HT-29 (cell line): ENCODE results near the gene IER3. TPM values are rescaled to one million over a fixed set of nuclear protein-coding genes. Genes with fewer than 3 reads are reported as not detected.

Source experiments
- DNase-seq: peaks from one replicate; pipeline ENCODE4 v3.0.0-alpha.2; 2015; ENCODE audit warnings: low spot score
- small RNA-seq: library from RNA; depleted of rRNA; stranded (forward); fragments of <200 nt; gene quantifications from one replicate; pipeline ENCODE3, GENCODE V24; 2014
- total RNA-seq: library from RNA; depleted of rRNA; stranded (reverse); fragments of >200 nt; shearing (Covaris generic); gene quantifications from 2 replicates; pipeline ENCODE4 v1.2.3, GENCODE V29; 2014; rRNA removed

Gene IER3
- total RNA-seq, 1 experiment from 2014 or later, result 206 TPM

DNA sequence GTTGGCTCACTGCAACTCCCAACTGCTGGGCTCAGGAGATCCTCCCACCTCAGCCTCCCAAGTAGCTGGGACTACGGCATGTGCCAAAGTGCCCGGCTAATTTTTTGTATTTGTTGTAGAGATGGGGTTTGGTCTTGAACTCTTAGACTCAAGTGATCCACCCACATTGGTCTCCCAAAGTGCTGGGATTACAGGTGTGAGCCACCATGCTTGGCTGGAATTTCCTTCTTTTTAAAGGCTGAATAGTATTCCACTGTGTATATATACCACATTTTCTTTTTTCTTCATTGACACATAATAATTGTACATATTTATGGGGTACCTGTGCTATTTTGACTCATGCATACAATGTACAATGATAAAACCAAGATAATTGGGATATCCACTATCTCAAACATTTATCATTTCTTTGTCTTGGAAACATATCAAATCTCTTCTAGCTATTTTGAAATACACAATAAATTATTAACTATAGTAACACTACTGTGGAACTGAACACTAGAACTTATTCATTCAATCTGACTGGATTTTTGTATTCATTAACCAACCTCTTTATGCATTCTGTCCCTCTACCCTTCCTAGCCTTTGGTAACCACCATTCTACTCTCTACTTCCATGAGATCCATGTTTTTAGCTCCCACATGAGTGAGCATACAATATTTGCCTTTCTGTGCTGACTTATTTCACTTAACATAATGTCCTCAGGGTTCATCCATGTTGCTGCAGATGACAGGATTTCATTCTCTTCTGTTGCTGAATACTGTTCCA lies 35.1 kb downstream of the IER3 start:
- DNase-seq, result no peak

GRCh38 chr6:30707281-30707850 lies 37.0 kb downstream of the IER3 start:
- DNase-seq, result peak; percentile 42

- DNase-seq, result no peak
Measured at GRCh38 chr6:30705620-30706019, 38.7 kb downstream of the IER3 start.

DNA sequence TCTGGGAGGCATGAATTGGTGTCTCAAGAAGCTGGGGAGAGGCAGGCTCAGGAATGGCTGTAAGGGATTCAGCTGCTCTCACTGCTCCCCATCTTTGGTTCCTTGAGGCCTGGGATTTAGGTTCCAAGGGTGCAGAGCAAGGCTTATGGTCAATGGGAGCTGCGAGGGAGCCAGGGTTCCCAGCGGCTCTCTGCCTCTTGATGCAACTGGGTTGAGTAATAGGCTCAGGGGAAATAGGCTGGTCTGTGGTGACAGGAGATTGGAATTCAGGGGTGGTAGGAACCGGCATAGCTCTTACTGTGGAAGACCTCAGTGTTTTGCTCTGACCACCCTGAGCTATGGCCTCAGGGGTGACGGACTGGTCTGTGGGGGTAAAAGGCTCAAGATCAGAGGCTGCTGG lies 40.5 kb downstream of the IER3 start:
- no peak for DNase-seq

DNA sequence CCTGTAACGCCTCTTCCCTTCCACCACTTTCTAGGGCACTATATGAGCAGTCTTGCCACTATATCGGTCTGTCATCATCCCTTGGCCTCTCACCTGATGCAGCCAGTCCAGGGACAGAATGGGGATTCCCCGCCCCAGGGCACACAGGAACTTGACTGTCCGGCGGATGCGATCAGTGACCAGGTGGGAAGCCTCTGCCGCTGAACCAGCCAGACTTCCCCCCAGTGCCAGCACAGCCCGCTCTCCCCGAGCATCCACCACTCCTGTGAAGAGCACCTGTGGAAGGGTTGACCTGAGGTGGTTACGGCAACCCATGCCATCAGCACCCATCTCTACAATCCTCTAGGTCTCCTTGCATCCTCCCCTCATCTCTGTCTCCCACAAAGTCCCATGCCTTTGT lies 41.3 kb downstream of the IER3 start:
- no peak for DNase-seq

GRCh38 chr6:30700340-30700739 lies 44.0 kb downstream of the IER3 start:
- no peak for DNase-seq

DNA sequence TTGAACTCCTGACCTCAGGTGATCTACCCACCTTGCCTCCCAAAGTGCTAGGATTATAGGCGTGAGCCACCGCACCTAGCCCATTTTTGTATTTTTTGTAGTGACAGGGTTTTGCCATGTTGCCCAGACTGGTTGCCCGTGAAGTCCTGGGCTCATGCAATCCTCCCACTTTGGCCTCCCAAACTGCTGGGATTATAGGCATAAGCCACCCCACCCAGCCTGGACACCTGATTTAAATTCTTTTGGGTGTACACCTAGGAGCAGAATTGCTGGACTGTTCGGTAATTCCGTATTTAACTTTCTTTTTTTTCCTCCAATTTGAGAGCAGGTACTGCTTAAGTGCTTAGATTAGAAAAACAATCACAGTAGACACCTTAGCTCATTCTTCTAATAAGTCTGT lies 47.9 kb downstream of the IER3 start:
- DNase-seq, result no peak

Small RNA genes lying within 50 kb of the gene (small RNA-seq; reads per million reads assigned to genes)
- gene RF00019 (not detected), gene RN7SL353P (not detected)

Other genes starting within 250 kb of the IER3 start
- gene GNL1, start 188.1 kb downstream of the IER3 start, total RNA-seq, result 72.9 and 73.4 TPM in 2 replicates
- gene PRR3, start 187.3 kb downstream of the IER3 start, total RNA-seq, result 5.1 and 7.7 TPM in 2 replicates
- gene ABCF1, start 173.1 kb downstream of the IER3 start, total RNA-seq, result 57.3 and 73.4 TPM in 2 replicates
- 50.3 and 51.5 TPM in 2 replicates for gene PPP1R10, start 127.3 kb downstream of the IER3 start, total RNA-seq
- gene MRPS18B, start 126.7 kb downstream of the IER3 start, total RNA-seq, result 55.4 and 66.8 TPM in 2 replicates
- gene ATAT1, start 117.7 kb downstream of the IER3 start, total RNA-seq, result 8.3 and 9.2 TPM in 2 replicates
- 14.5 and 18.6 TPM in 2 replicates for gene C6orf136, start 97.4 kb downstream of the IER3 start, total RNA-seq
- 43.2 and 43.8 TPM in 2 replicates for gene DHX16, start 71.5 kb downstream of the IER3 start, total RNA-seq
- 12.1 and 13.2 TPM in 2 replicates for gene PPP1R18, start 57.9 kb downstream of the IER3 start, total RNA-seq
- gene NRM, start 53.6 kb downstream of the IER3 start, total RNA-seq, result 16.2 and 18.3 TPM in 2 replicates
- gene MDC1, start 27.3 kb downstream of the IER3 start, total RNA-seq, result 24.8 and 24.9 TPM in 2 replicates
- 935 and 959 TPM in 2 replicates for gene TUBB, start 24.2 kb downstream of the IER3 start, total RNA-seq
- gene FLOT1, start 1.9 kb downstream of the IER3 start, total RNA-seq, result 142 and 152 TPM in 2 replicates
- 131 and 158 TPM in 2 replicates for gene DDR1, start 140.0 kb upstream of the IER3 start, total RNA-seq
- gene GTF2H4, start 163.7 kb upstream of the IER3 start, total RNA-seq, result 18.9 and 20.2 TPM in 2 replicates
- 23.2 and 24.4 TPM in 2 replicates for gene VARS2, start 169.7 kb upstream of the IER3 start, total RNA-seq
- 4.7 and 8.0 TPM in 2 replicates for gene SFTA2, start 187.6 kb upstream of the IER3 start, total RNA-seq
- gene MUCL3, start 196.4 kb upstream of the IER3 start, total RNA-seq, result 0.08 and 0.15 TPM in 2 replicates
- gene MUC21, start 239.2 kb upstream of the IER3 start, total RNA-seq, result not detected in 2 replicates